ENCODE results near the gene RALGPS1.

The RALGPS1 gene

GRCh38 chr9:127175319-127175715 is 260.7 kb downstream of the RALGPS1 start:
- DNase-seq (ENCODE audit: low spot score): no peak

DNA sequence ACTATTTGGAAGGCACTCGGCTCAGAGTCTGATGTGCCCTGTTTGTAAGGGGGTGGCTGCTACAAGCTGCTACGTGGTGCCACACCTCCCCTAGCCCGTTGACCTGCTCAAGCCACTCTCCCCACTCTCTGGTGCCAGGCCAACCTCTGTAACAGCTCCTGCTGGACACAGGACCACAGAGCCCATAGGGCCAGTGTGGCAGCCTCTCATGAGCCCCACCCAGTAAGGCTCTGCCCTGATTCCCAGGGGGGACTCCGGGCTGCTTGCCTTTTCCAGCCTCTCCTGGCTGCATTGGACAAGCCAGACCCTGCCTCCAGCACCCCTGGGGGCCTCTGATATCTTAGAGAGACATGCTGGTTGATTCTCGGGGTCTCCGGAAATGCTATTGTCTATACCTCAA is 261.2 kb downstream of the RALGPS1 start:
- DNase-seq (ENCODE audit: low spot score): no peak

DNA sequence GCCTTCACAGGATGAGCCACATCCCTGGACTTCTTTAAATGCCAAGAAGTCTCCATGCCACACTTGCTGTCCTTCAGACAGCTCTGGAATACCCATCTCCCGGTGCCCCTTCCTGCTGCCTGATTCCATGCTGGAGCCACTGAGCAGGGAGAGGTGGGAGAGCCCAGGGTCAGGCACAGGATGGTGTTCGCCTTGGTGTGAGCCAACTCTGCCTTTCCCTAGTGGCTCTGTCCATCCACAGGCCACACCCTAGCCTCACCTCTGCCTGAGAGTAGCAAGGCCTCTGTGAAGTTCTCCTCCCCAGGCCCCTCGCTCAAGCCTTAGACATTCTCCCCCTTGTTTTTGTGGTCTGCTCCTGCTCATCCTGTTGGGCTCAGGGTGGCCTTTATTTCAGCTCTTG is 262.0 kb downstream of the RALGPS1 start:
- DNase-seq (ENCODE audit: low spot score): no peak

DNA sequence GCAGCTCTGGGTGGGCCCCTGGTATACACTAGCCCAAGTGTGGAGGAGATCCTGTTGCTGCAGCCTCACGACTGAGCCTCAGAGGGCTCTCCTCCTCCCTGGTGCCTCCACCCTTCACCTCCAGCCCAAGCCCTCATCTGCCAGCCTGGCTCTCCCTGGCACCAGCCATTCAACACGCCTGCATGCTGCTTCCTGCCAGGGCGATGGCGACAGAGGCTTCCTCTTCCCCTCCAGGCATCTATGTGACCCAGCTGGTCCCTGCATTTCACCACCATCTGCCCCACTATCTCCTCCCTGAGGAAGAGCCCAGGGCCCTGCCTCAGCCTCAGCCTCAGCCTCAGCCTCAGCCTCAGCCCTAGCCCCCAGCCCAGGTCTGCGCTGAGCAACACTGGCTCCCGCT is 262.6 kb downstream of the RALGPS1 start:
- DNase-seq (ENCODE audit: low spot score): no peak

DNA sequence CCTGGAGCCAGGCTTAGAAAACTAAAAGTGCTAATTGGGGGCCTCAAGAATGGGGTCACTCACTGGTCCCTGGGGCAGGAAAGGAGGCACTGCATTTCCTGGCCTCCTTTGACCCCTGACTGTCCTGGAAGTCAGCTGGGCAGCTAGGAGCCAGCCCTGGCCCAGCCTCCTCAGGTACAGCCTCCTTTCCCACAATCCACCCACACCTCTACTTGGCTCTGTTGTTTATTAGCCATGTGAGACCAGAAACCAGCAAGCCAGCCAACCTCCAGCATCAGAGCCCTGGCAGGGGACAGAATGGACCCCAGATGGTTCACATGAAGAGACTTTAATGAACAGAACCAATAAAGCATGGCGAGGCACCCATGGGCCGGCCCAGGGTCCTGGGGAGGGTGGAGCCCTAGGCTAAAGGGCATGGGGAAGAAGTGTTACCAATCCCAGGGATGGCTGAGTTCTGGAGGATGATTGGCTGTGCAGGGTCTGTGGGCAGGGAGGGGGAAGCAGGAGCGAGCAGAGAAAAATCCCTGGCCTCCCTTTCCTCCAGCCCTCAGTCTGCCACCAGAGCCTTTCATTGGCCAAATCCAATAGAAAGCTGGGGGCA is 263.2 kb downstream of the RALGPS1 start:
- DNase-seq (ENCODE audit: low spot score): no peak

GRCh38 chr9:127178686-127179632 is 264.4 kb downstream of the RALGPS1 start:
- DNase-seq (ENCODE audit: low spot score): no peak

DNA sequence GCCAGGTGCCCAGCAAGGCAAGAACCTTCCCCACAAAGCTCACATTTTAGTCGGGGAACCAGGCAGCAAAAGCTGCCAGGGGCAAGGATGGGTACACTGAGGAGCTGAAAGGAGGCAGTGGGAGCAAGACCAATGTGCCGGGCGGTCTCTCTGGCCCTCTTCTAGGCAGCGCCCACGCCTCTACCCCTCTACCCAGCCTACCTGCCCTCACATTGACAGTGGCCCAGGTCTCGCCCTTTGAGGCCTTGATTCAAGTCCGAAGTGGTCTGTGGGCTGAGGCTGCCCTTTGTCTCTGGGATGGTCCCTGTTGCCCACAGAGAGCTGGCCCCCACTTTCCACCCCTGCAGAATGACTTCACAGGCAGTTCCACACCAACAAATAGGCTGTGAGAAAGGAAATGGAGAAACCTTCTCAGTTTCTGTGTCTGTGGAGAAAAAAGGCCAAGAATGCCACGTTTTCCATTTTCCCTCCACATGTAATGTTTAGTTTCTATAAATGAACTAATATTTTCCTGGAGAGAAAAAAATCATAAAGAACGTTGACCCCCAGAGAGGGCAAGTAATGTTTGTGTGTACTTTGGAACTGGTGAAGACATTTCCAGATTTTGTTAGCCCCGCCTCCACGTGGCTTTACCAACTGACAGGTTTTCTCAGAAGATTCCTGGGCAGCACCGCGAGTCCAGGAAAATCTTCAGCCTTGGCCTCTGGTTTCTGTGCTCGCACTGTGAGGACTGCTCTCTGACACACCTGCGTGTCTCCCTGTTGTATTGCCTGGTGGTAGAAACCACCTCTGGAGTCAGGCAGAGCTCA is 265.3 kb downstream of the RALGPS1 start:
- no peak for DNase-seq (ENCODE audit: low spot score)

DNA sequence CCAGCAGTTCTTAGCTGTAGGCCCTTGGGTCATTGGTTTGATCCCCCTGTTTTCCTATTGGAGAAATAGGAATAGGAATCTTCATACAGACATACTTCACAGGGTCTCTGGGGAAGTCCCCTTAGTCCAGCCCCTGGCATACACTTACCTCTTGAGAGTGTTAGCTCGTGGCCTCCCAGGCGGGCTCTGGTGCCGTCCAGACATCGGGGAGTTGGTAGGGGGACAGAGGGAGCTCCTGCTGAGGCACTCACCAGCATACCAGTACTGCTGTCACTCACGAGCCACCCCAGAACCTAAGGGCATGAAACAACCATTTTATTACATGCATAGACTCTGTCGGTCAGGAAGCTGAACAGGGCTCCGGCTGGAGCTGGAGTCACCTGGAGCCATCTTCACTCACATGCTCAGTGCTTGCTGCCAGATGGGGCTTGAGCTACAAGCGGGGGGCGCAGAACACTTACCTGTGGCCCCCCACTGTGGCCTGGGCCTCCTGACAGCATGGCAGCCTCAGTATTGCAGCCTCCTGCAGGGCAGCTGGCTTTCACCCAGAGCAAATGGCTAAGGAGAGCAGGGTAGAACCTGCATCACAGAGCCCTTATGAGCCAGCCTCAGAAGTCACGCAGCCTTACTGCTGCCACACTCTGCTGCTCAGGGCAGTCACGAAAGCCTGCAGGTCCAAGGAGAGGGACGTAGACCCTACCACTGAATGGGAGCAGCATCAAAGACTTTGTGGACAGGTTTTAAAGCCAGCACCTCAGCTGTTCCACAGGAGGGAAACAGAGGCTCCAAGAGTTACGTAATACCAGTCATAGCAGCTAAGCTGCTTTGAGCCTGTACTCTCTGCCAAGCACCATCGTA is 266.1 kb downstream of the RALGPS1 start:
- DNase-seq (ENCODE audit: low spot score): no peak

GRCh38 chr9:127181315-127181580 is 266.7 kb downstream of the RALGPS1 start:
- DNase-seq (ENCODE audit: low spot score): no peak

GRCh38 chr9:127181595-127182190 is 267.1 kb downstream of the RALGPS1 start:
- no peak for DNase-seq (ENCODE audit: low spot score)

GRCh38 chr9:127182901-127183746 is 268.5 kb downstream of the RALGPS1 start:
- no peak for DNase-seq (ENCODE audit: low spot score)

- no peak for DNase-seq (ENCODE audit: low spot score)
Measured at GRCh38 chr9:127183814-127184582, 269.4 kb downstream of the RALGPS1 start.

- DNase-seq (ENCODE audit: low spot score): no peak
Measured at GRCh38 chr9:127184641-127185040, 270.1 kb downstream of the RALGPS1 start.

DNA sequence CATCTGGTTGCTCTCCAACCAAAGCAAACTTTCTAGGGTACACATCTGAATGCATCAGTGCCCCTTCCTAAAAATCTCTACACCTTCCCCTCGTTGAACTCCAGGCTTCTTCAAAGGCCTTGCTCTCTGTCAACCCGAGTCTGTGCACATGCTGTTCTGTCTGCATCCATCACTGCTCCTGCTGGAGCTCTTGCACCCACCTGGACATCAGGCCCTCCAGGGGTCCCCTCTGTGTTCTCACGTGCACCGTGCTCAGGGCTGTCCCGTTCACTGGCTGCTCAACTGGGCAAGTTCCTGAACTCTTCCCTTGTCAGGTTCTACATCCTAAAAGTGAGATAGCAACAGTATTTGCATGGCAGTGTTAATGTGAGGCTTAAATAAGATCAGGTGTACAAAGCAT is 270.6 kb downstream of the RALGPS1 start:
- no peak for DNase-seq (ENCODE audit: low spot score)

- DNase-seq (ENCODE audit: low spot score): no peak
Measured at GRCh38 chr9:127185931-127186781, 271.6 kb downstream of the RALGPS1 start.

DNA sequence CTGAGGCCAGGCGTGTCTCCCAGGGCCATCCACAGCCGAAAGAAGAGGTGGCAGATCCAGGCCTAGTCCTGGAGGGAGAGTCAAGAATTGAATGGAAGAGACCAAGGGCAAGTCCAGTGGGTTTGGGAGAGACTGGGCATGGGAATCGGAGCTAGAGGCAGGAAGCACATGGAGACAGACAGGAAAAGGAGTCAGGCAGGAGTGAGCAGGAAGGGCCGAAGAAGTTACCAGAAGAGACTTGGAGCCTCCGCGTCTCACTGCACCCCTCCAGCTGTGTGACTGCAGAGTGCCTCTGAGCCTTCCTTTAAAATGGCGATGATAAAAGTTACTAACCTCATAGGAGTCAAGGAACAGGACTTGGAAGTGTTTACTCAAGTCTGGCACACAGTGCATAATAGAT is 272.2 kb downstream of the RALGPS1 start:
- no peak for DNase-seq (ENCODE audit: low spot score)

DNA sequence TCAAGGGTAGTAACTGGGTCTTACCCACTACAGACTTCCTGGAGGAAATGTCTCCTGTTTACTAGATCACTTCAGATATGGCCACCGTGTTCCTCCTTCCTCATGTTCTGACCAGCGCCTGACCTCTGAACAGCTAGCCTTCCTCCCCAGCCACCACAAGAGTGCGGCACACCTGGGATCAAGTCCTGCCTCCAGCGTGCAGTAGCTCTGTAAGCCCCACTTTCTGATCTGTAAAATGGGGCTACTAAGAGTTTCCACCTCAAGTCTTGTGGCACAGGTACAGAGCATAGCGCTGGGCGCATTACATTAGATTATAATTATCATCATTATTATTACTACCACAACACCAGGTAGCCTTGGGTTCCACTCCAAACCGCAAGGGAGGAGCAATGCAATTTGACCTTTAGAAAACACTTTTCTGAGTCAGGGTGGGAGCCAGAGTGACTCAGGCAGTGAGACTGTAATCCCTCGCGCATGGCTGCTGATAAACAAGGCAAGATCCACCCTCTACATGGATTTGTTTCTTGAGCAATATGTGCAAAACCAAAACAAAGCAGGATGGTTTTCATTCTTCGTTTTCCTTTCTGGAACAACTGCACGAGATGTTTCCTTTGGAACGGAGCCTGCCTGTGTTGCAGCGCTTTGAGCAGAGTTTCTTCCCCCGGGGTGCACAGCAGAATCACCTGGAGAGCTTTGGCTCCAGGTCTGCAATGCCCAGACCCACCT is 272.8 kb downstream of the RALGPS1 start:
- DNase-seq (ENCODE audit: low spot score): no peak

DNA sequence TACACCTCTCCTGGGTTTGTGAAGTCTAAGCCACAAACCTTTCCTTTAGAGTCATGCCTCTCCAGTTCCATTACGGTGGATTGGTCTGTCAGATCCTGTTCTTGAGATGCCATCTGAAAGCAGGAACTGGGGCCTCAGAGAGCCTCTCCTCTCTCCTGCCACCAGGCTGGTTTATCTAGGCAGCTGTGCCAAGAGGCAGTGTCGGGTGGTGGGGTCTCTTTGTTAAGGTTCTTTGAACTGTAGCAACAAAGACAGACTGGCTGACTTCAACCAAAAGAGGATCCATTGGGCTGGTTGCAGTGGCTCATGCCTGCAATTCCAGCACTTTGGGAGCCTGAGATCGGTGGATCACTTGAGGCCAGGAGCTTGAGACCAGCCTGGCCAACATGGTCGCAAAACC is 273.8 kb downstream of the RALGPS1 start:
- DNase-seq (ENCODE audit: low spot score): no peak

Measured in NAMALWA (cell line).